Right atrium auricular region (tissue), 2 donors: ENCODE measurements around the gene COASY. TPM values are rescaled to one million over a fixed set of nuclear protein-coding genes. Genes with fewer than 3 reads are reported as not detected.

Experiments used
- DNase-seq: peaks from one replicate; pipeline ENCODE4 v3.0.0-alpha.2; 2019; ENCODE audit warnings: low spot score
- H3K27ac ChIP-seq, 2 donors: fragments of 200-600 bp; sonication (generic); 1 replicate in 1 of 2; 2 replicates in 1 of 2; pipeline ENCODE4 v1.5.1; 2016 to 2019
- H3K27me3 ChIP-seq, 2 donors: fragments of 200-600 bp; sonication (generic); one replicate each; pipeline versions ENCODE4 v1.5.1 to v1.6.0; 2017 to 2019
- H3K36me3 ChIP-seq: fragments of 200-600 bp; sonication (generic); one replicate; pipeline ENCODE4 v1.5.1; 2016
- H3K4me1 ChIP-seq, 2 donors: fragments of 200-600 bp; sonication (generic); one replicate each; pipeline versions ENCODE4 v1.5.1 to v1.6.0; 2017 to 2019
- H3K4me3 ChIP-seq, 2 donors: fragments of 200-600 bp; sonication (generic); 1 replicate in 1 of 2; 2 replicates in 1 of 2; pipeline ENCODE4 v1.5.1; 2017 to 2019; ENCODE audit warnings: mild to moderate bottlenecking in 1 of 2, moderate library complexity in 1 of 2
- H3K9me3 ChIP-seq, 2 donors: fragments of 200-600 bp; sonication (generic); one replicate each; pipeline ENCODE4 v1.5.1; 2019
- total RNA-seq, 2 donors: library from RNA; depleted of rRNA; stranded (reverse); fragments of >200 nt; gene quantifications; one replicate each; pipeline ENCODE4 v1.1.0, GENCODE V29; 2016
- TF ChIP-seq, protein P1 (sequence below), 2 donors: fragments of 200-600 bp; sonication (generic); IDR thresholded peaks; one replicate each; pipeline ENCODE4 v1.5.1; 2019; ENCODE audit warnings: antibody characterized with exemption in 2 of 2

The COASY gene
- total RNA-seq, 2 donors from 2014 or later, result 18.1 to 19.0 TPM

DNA sequence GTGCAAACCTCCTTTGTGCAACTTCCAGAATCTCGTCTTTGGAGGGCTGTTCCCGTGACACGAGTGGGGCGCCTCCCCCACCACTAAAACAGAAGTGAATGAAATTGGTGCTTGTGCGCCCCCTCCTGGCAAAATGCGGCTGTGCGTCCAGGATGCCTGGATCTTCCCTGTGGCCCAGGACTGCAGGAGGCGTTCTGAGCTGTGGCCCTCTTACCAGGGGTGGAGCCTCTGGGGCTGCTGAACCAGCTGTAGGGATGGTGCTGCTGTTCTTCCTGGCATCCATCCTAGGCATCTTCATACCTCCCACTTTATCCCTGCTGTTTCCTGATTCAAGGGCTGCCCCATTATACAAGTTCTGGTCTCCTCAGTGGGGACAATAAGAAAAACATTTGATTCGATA is 44.4 kb upstream of the COASY start:
- TF ChIP-seq, protein P1, sequence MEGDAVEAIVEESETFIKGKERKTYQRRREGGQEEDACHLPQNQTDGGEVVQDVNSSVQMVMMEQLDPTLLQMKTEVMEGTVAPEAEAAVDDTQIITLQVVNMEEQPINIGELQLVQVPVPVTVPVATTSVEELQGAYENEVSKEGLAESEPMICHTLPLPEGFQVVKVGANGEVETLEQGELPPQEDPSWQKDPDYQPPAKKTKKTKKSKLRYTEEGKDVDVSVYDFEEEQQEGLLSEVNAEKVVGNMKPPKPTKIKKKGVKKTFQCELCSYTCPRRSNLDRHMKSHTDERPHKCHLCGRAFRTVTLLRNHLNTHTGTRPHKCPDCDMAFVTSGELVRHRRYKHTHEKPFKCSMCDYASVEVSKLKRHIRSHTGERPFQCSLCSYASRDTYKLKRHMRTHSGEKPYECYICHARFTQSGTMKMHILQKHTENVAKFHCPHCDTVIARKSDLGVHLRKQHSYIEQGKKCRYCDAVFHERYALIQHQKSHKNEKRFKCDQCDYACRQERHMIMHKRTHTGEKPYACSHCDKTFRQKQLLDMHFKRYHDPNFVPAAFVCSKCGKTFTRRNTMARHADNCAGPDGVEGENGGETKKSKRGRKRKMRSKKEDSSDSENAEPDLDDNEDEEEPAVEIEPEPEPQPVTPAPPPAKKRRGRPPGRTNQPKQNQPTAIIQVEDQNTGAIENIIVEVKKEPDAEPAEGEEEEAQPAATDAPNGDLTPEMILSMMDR (IDR thresholded peaks at IDR 0.05), result peak; percentile 77 to 94

DNA sequence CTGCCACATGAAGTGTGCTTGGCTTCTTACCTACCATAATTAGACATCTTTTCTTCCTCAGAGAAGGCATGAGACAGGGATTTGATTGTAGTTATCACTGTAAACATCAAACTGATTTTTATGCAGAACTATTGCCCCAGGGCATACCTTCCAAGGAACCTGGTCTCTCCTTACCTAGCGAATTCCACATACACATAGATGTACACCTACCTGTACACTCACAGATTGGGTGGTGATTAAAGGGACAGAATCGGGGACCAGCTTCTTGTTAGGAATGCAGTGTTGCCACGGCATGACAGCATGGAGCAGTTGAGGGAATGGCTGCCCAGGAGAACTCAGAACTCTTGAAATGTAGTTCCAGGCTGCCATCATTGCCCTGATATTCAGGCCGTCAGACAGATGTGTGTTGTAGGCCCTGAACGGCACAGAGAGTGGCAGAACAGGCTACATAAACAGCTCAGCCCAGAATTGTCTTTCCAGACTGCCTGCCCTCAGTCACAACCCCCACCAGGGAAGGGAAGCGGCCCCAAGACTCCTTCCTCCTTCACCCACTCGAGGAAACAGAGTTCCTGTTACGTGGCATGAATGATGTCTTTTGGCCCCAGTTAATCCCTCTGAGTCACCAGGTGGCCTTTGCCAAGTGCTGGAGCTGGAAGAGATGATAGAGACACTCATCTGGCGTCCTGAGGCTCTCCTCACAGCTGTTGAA is 43.7 kb upstream of the COASY start:
- H3K4me3 ChIP-seq, result no peak overlapping the region

More for the DNA sequence above, 44.4 kb upstream of the COASY start:
- Histone ChIP-seq H3K4me3 (no peak overlapping the region), H3K27me3 (no peaks in the 10 kb centered on the region), H3K27ac (peak overlapping the region; percentile 91 to 98), H3K9me3 (no peaks in the 10 kb centered on the region), H3K4me1 (peaks cover 4 to 77% of the 10 kb centered on the region in 2 donors), H3K36me3 (peaks cover 15% of the 10 kb centered on the region)
- DNase-seq, result peak; percentile 95

GRCh38 chr17:42518755-42519545 is 43.0 kb upstream of the COASY start:
- H3K36me3 ChIP-seq, result peaks cover 11% of the 10 kb centered on the region
- DNase-seq, result peak; percentile 77
- H3K9me3 ChIP-seq, result no peaks in the 10 kb centered on the region
- TF ChIP-seq, protein P1 (IDR thresholded peaks at IDR 0.05), result no peak
- H3K4me1 ChIP-seq, result peaks cover 4 to 73% of the 10 kb centered on the region in 2 donors
- H3K27me3 ChIP-seq, result no peaks in the 10 kb centered on the region
- peak overlapping the region; percentile 91 to 98 for H3K27ac ChIP-seq
- H3K4me3 ChIP-seq, result no peak overlapping the region

More for the DNA sequence above, 43.7 kb upstream of the COASY start:
- Histone ChIP-seq H3K36me3 (peaks cover 15% of the 10 kb centered on the region), H3K27me3 (no peaks in the 10 kb centered on the region), H3K9me3 (no peaks in the 10 kb centered on the region), H3K4me1 (peaks cover 4 to 79% of the 10 kb centered on the region in 2 donors), H3K27ac (peak overlapping the region; percentile 91 to 98)
- TF ChIP-seq, protein P1 (IDR thresholded peaks at IDR 0.05), result no peak
- peak; percentile 96 for DNase-seq

DNA sequence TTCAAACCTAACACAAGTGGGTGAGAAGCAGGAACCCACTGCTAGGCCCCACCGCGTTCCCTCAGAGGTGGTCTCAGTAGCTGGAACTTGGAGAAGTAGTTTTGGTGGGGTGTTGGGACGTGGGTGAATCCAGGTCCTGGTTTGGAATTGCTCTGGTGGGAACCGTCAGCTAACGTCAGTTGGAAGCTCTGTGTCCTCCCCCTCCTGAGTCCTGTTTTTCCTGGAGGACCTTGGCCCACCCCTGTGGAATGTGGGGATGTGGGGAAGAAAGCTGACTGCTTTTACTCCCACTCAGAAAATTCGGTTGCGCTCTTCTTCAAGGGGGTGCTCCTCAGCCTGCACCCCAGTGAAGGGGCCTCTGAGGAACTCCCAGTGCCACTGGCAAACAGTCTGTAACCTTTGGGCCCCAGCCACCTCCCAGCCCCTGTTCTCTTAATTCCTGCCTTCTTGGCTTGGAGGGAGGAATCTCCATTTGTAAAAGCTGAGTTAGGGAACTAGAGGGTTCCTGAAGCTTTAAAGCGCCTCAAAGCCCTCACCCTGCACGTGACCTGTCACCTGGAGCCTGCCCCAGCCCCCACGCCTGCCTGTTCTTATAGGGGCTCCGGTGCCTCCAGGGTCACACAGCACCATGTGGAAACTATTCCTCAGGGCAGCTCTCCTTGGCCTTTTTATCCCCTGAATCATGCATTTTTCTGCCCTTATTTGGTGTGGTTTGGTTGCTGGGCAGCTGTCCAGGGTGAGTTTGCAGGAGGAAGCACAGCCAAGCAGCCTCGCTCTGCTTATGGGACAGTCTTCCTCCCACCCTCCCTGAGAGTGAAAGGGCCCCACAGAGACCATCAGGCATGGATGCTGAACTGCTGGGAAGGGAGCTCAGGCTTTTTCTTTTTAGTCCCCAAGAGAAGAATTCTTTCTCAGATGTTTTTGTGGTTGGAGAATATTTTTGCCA is 42.1 kb upstream of the COASY start:
- Histone ChIP-seq H3K27ac (peak overlapping the region; percentile 91 to 98), H3K36me3 (peaks cover 2% of the 10 kb centered on the region), H3K4me3 (no peak overlapping the region), H3K4me1 (peaks cover 4 to 76% of the 10 kb centered on the region in 2 donors), H3K9me3 (no peaks in the 10 kb centered on the region), H3K27me3 (no peaks in the 10 kb centered on the region)
- TF ChIP-seq, protein P1 (IDR thresholded peaks at IDR 0.05), result no peak
- peak; percentile 97 for DNase-seq

- H3K4me1 ChIP-seq, result peaks cover 4 to 83% of the 10 kb centered on the region in 2 donors
- TF ChIP-seq, protein P1 (IDR thresholded peaks at IDR 0.05), result no peak
- DNase-seq, result no peak
These were observed 41.4 kb upstream of the COASY start for GRCh38 chr17:42520540-42520951.

More at GRCh38 chr17:42520540-42520951, 41.4 kb upstream of the COASY start:
- Histone ChIP-seq H3K4me3 (no peak overlapping the region), H3K36me3 (no peaks in the 10 kb centered on the region), H3K27ac (peak overlapping the region; percentile 91 to 98), H3K9me3 (no peaks in the 10 kb centered on the region), H3K27me3 (no peaks in the 10 kb centered on the region)
